Caco-2 (cell line): Measurements from ENCODE around the gene DMAP1. TPM values are rescaled to one million over a fixed set of nuclear protein-coding genes. Genes with fewer than 3 reads are reported as not detected.

Experiments used
- BruUV-seq: library from RNA; stranded (reverse); fragments of 400-500 nt; replicated peaks from 2 replicates; lab custom pipeline; 2021; lab: Mats Ljungman, UMichigan
- CTCF ChIA-PET: fragments of 300-600 bp; sonication (Branson Sonifier 250); formaldehyde crosslinking; loops from one replicate; lab custom pipeline; 2022; ENCODE audit warnings: antibody characterized with exemption; lab: Charles Lee
- POLR2A ChIA-PET: fragments of 300-600 bp; sonication (Branson Sonifier 250); formaldehyde crosslinking; loops from one replicate; lab custom pipeline; 2022; ENCODE audit warnings: antibody characterized with exemption; lab: Charles Lee
- DNase-seq, 2 experiments: peaks; one replicate each; pipeline versions ENCODE4 v3.0.0 to v3.0.0-alpha.2; 2020 to 2022
- H3K27me3 ChIP-seq: replicated peaks from 2 replicates; pipeline ENCODE4 v1.6.0; 2011; ENCODE audit warnings: low read length; ENCODE audit not compliant: control insufficient read depth, insufficient read depth
- H3K36me3 ChIP-seq: 2 replicates; pipeline ENCODE4 v1.5.1; 2011; ENCODE audit warnings: low read length; ENCODE audit not compliant: control insufficient read depth, insufficient read depth
- H3K4me1 ChIP-seq: fragments of 250-450 bp; sonication (Bioruptor Pico); 2 replicates; pipeline ENCODE4 v1.5.1; 2020; ENCODE audit warnings: mild to moderate bottlenecking
- H3K4me3 ChIP-seq: 2 replicates; pipeline ENCODE4 v1.5.1; 2011; ENCODE audit warnings: low read depth, mild to moderate bottlenecking, control low read depth, low read length
- H3K9me3 ChIP-seq: fragments of 250-450 bp; sonication (Bioruptor Pico); 2 replicates; pipeline ENCODE4 v1.5.1; 2020; ENCODE audit warnings: mild to moderate bottlenecking, moderate library complexity
- H3K27ac Mint-ChIP-seq: one replicate; pipeline ENCODE4 v1.8.0; 2022; ENCODE audit warnings: mixed read lengths; ENCODE audit not compliant: unreplicated experiment
- H3K27me3 Mint-ChIP-seq: one replicate; pipeline ENCODE4 v1.8.0; 2022; ENCODE audit warnings: mixed read lengths; ENCODE audit not compliant: insufficient read depth, unreplicated experiment
- H3K36me3 Mint-ChIP-seq: one replicate; pipeline ENCODE4 v1.8.0; 2022; ENCODE audit warnings: mild to moderate bottlenecking, mixed read lengths; ENCODE audit not compliant: insufficient read depth, unreplicated experiment
- H3K4me1 Mint-ChIP-seq: one replicate; pipeline ENCODE4 v1.8.0; 2022; ENCODE audit warnings: low read depth, mixed read lengths; ENCODE audit not compliant: unreplicated experiment
- H3K4me3 Mint-ChIP-seq: one replicate; pipeline ENCODE4 v1.8.0; 2022; ENCODE audit warnings: mild to moderate bottlenecking, moderate library complexity, mixed read lengths; ENCODE audit not compliant: unreplicated experiment
- H3K9me3 Mint-ChIP-seq: one replicate; pipeline ENCODE4 v1.8.0; 2022; ENCODE audit warnings: mixed read lengths; ENCODE audit not compliant: unreplicated experiment
- intact Hi-C: fragments of 100-400 bp; cut with micrococcal nuclease; formaldehyde crosslinking; loops from one replicate; pipeline ENCODE4 v1.10.0; 2022; ENCODE audit not compliant: unreplicated experiment
- total RNA-seq: library from RNA; stranded (reverse); gene quantifications from 2 replicates; pipeline ENCODE4 v1.2.3, GENCODE V29; 2022
- TF ChIP-seq, protein P1 (sequence below), 2 experiments: fragments of 200-600 bp in 1 of 2; IDR thresholded peaks; 1 replicate in 1 of 2; 2 replicates in 1 of 2; pipeline versions ENCODE4 v1.5.1 to v1.8.0; 2011 to 2022; ENCODE audit warnings: antibody characterized with exemption in 1 of 2, control low read depth in 1 of 2, inconsistent platforms in 1 of 2, low read depth in 1 of 2, low read length in 1 of 2, mild to moderate bottlenecking in 1 of 2, moderate library complexity in 1 of 2; ENCODE audit not compliant: insufficient read depth in 1 of 2, severe bottlenecking in 1 of 2, unreplicated experiment in 1 of 2

Gene DMAP1
- total RNA-seq, 1 experiment from 2014 or later = 40.4 TPM

DNA sequence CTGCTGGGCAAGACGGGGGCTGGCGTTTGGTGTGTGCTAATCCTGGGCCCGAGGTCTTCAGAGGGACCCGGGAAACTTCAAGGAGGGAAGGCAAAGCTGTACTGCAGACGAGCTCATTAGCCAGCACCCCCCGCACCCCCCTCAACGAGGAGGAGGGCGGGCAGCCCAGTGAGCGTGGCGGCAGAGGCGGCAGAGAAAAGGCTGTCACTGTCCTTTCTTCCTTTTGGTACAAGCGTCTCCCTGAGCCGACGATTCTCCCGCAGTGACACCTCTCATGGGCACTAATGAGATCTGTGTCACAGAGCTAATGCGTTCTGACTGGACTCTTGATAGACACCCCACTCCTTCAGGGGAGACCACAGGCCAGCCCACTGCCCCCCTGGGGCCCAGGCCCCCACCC lies 29.5 kb downstream of the DMAP1 start:
- no peaks in the 10 kb centered on the region for H3K9me3 ChIP-seq

DNA sequence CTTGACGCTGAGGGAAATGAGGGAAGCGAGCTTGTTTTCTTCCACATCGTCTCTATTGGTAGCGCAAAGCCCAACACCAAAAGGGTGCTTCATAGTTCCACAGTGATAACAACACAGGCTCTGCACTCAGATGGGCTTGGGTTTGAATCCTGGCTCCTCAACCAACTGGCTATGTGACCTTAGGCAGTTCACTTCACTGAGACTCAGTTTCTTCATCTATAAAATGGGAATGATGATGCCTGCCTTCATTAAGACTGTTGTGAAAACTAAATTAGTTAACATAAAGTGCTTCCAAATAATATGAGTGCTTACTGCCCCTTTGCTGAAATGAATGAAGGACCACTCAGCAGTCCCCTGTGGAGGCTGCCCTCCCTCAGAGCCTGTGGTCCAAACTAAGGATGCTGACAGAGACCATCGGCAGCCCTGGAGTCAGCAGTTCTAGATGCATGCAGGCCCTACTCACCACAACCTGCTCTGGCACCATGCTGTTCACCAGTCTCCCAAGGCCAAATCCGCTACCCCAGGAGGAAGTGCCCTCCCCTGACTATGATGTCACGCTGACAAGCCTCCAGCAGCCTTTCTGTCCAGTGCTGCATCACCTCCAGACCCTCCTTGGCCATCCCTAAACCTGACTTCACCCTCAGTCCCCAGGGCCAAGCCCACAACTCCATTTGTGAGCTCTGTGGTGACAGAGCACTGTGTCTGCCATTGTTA lies 30.7 kb downstream of the DMAP1 start:
- H3K36me3 Mint-ChIP-seq = no peaks in the 10 kb centered on the region
- H3K4me3 ChIP-seq = no peak overlapping the region
- no peak for DNase-seq
- no peaks in the 10 kb centered on the region for H3K4me1 Mint-ChIP-seq
- ChIA-PET POLR2A (no interaction called here), CTCF (no interaction called here)
- no peaks in the 10 kb centered on the region for H3K9me3 ChIP-seq
- no peak overlapping the region for H3K4me3 Mint-ChIP-seq
- no peaks in the 10 kb centered on the region for H3K4me1 ChIP-seq
- intact Hi-C loops = no loop called here
- no peaks in the 10 kb centered on the region for H3K27me3 Mint-ChIP-seq
- BruUV-seq = no TSS peak
- no peaks in the 10 kb centered on the region for H3K27me3 ChIP-seq
- TF ChIP-seq, protein P1, sequence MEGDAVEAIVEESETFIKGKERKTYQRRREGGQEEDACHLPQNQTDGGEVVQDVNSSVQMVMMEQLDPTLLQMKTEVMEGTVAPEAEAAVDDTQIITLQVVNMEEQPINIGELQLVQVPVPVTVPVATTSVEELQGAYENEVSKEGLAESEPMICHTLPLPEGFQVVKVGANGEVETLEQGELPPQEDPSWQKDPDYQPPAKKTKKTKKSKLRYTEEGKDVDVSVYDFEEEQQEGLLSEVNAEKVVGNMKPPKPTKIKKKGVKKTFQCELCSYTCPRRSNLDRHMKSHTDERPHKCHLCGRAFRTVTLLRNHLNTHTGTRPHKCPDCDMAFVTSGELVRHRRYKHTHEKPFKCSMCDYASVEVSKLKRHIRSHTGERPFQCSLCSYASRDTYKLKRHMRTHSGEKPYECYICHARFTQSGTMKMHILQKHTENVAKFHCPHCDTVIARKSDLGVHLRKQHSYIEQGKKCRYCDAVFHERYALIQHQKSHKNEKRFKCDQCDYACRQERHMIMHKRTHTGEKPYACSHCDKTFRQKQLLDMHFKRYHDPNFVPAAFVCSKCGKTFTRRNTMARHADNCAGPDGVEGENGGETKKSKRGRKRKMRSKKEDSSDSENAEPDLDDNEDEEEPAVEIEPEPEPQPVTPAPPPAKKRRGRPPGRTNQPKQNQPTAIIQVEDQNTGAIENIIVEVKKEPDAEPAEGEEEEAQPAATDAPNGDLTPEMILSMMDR (IDR thresholded peaks at IDR 0.05; ENCODE audit: insufficient read depth in 1 of 2, low read depth in 1 of 2, low read length in 1 of 2, severe bottlenecking in 1 of 2, unreplicated experiment in 1 of 2) = no peak
- no peaks in the 10 kb centered on the region for H3K9me3 Mint-ChIP-seq
- H3K27ac Mint-ChIP-seq = no peak overlapping the region
- H3K36me3 ChIP-seq = no peaks in the 10 kb centered on the region

More for the DNA sequence above, 29.5 kb downstream of the DMAP1 start:
- Histone ChIP-seq H3K4me3 (no peak overlapping the region), H3K4me1 (no peaks in the 10 kb centered on the region), H3K27me3 (no peaks in the 10 kb centered on the region), H3K36me3 (0 out of 2 replicates have a peak, but pooled peaks cover under 1% of the 10 kb centered on the region)
- no peak overlapping the region for H3K4me3 Mint-ChIP-seq
- no peak overlapping the region for H3K27ac Mint-ChIP-seq
- TF ChIP-seq, protein P1 (IDR thresholded peaks at IDR 0.05; ENCODE audit: insufficient read depth in 1 of 2, low read depth in 1 of 2, low read length in 1 of 2, severe bottlenecking in 1 of 2, unreplicated experiment in 1 of 2) = no peak
- H3K4me1 Mint-ChIP-seq = no peaks in the 10 kb centered on the region
- ChIA-PET CTCF (interaction anchor here (1.0 kb wide), 1 partner anchor 52 kb away, joined by 3 read pairs; no protein-coding TSS in a partner anchor), POLR2A (no interaction called here)
- H3K36me3 Mint-ChIP-seq = no peaks in the 10 kb centered on the region
- H3K27me3 Mint-ChIP-seq = no peaks in the 10 kb centered on the region
- no peak for DNase-seq
- BruUV-seq = no TSS peak
- intact Hi-C loops = no loop called here
- no peaks in the 10 kb centered on the region for H3K9me3 Mint-ChIP-seq

DNA sequence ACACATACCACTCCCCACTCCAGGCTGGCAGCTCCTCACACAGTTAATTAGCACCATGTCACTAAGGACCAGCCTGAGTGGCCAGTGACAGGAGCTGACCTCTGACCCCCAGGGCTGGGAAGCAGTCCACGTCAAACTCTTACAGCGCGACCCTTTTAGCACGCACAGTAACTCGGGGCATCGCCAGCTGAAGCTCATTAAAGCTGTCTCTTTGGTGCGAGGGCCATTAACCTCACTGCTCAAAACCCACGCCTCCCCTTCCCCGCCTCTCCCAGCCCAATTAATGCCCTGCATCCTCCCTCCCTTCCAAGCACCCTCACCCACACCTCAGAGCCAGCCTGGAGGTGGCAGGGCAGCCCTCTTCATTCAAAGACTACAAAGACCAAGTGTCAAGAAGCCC lies 31.7 kb downstream of the DMAP1 start:
- intact Hi-C loops = no loop called here
- Histone ChIP-seq H3K9me3 (no peaks in the 10 kb centered on the region), H3K27me3 (no peaks in the 10 kb centered on the region), H3K36me3 (no peaks in the 10 kb centered on the region), H3K4me3 (no peak overlapping the region), H3K4me1 (no peaks in the 10 kb centered on the region)
- no peak overlapping the region for H3K27ac Mint-ChIP-seq
- H3K9me3 Mint-ChIP-seq = no peaks in the 10 kb centered on the region
- CTCF ChIA-PET = no interaction called here
- H3K27me3 Mint-ChIP-seq = no peaks in the 10 kb centered on the region
- TF ChIP-seq, protein P1 (IDR thresholded peaks at IDR 0.05; ENCODE audit: insufficient read depth in 1 of 2, low read depth in 1 of 2, low read length in 1 of 2, severe bottlenecking in 1 of 2, unreplicated experiment in 1 of 2) = no peak
- no peaks in the 10 kb centered on the region for H3K4me1 Mint-ChIP-seq
- no peak overlapping the region for H3K4me3 Mint-ChIP-seq
- POLR2A ChIA-PET = no interaction called here
- no TSS peak for BruUV-seq
- H3K36me3 Mint-ChIP-seq = no peaks in the 10 kb centered on the region
- no peak for DNase-seq
